SK-N-SH treated with all-trans-retinoic acid at 6 μM for 48 hours (cell line): ENCODE results near the gene MFSD6L.

Experiments used
- ATAC-seq: fragments of 200-7000 bp; cut with Tn5 transposase; 3 replicates; pipeline ENCODE4 v1.9.1; 2020; ENCODE audit warnings: mild to moderate bottlenecking, moderate library complexity
- ARNTL ChIP-seq: fragments of 450-650 bp; formaldehyde crosslinking; IDR thresholded peaks from 2 replicates; pipeline ENCODE4 v1.5.0; 2020; ENCODE audit warnings: low read depth, mild to moderate bottlenecking, moderate library complexity, borderline replicate concordance
- BACH2 ChIP-seq: fragments of 250-450 bp; sonication (Bioruptor Pico); IDR thresholded peaks from 2 replicates; pipeline ENCODE4 v1.9.0; 2021; ENCODE audit warnings: mild to moderate bottlenecking, borderline replicate concordance
- GLIS3 ChIP-seq: fragments of 250-450 bp; sonication (Bioruptor Pico); IDR thresholded peaks from 2 replicates; pipeline ENCODE4 v1.5.0; 2020; ENCODE audit warnings: mild to moderate bottlenecking, moderate library complexity
- ISL1 ChIP-seq: fragments of 250-450 bp; sonication (Bioruptor Pico); IDR thresholded peaks from 2 replicates; pipeline ENCODE4 v2.1.2; 2022; ENCODE audit warnings: mild to moderate bottlenecking, moderate library complexity
- OSR1 ChIP-seq: fragments of 250-450 bp; sonication (Bioruptor Pico); IDR thresholded peaks from 2 replicates; pipeline ENCODE4 v1.8.0; 2022; ENCODE audit warnings: moderate library complexity, mild to moderate bottlenecking, inconsistent platforms
- RARB ChIP-seq: fragments of 250-450 bp; sonication (Bioruptor Pico); IDR thresholded peaks from 2 replicates; pipeline ENCODE4 v1.8.0; 2021; ENCODE audit warnings: mild to moderate bottlenecking, moderate library complexity
- SNAI2 ChIP-seq: fragments of 250-450 bp; sonication (Bioruptor Pico); IDR thresholded peaks from 2 replicates; pipeline ENCODE4 v1.5.0; 2020; ENCODE audit warnings: mild to moderate bottlenecking, moderate library complexity
- TOX ChIP-seq: fragments of 250-450 bp; sonication (Bioruptor Pico); IDR thresholded peaks from 2 replicates; pipeline ENCODE4 v1.8.0; 2021; ENCODE audit warnings: mild to moderate bottlenecking, moderate library complexity, borderline replicate concordance
- ZC3H10 ChIP-seq: fragments of 250-450 bp; sonication (Bioruptor Pico); IDR thresholded peaks from 2 replicates; pipeline ENCODE4 v1.5.1; 2021; ENCODE audit warnings: mild to moderate bottlenecking, moderate library complexity
- ZFP3 ChIP-seq: fragments of 250-450 bp; sonication (Bioruptor Pico); IDR thresholded peaks from 2 replicates; pipeline ENCODE4 v1.5.0; 2020; ENCODE audit warnings: mild to moderate bottlenecking, moderate library complexity
- ZFP30 ChIP-seq: fragments of 450-650 bp; formaldehyde crosslinking; IDR thresholded peaks from 2 replicates; pipeline ENCODE4 v1.5.0; 2022; ENCODE audit warnings: mild to moderate bottlenecking, moderate library complexity
- ZNF565 ChIP-seq: fragments of 450-650 bp; formaldehyde crosslinking; conservative IDR thresholded peaks from 2 replicates; pipeline ENCODE4 v1.5.0; 2020; ENCODE audit warnings: low read depth, mild to moderate bottlenecking, moderate library complexity
- ZNF70 ChIP-seq: fragments of 450-650 bp; formaldehyde crosslinking; IDR thresholded peaks from 2 replicates; pipeline ENCODE4 v1.5.0; 2020; ENCODE audit warnings: mild to moderate bottlenecking, moderate library complexity
- ZNF8 ChIP-seq: fragments of 450-650 bp; formaldehyde crosslinking; IDR thresholded peaks from 2 replicates; pipeline ENCODE4 v1.5.0; 2020; ENCODE audit warnings: mild to moderate bottlenecking, moderate library complexity
- TF ChIP-seq, protein P1 (sequence below): fragments of 250-450 bp; sonication (Bioruptor Pico); IDR thresholded peaks from 2 replicates; pipeline ENCODE4 v1.8.0; 2021; ENCODE audit warnings: low read depth, mild to moderate bottlenecking, moderate library complexity, borderline replicate concordance
- TF ChIP-seq, protein P2 (sequence below): fragments of 250-450 bp; sonication (Bioruptor Pico); IDR thresholded peaks from 2 replicates; pipeline ENCODE4 v1.8.0; 2020; ENCODE audit warnings: mild to moderate bottlenecking, moderate library complexity, borderline replicate concordance
- TF ChIP-seq, protein P3 (sequence below): fragments of 250-450 bp; sonication (Bioruptor Pico); IDR thresholded peaks from 2 replicates; pipeline ENCODE4 v1.5.1; 2021; ENCODE audit warnings: mild to moderate bottlenecking, moderate library complexity
- TF ChIP-seq, protein P4 (sequence below): fragments of 250-450 bp; sonication (Bioruptor Pico); IDR thresholded peaks from 2 replicates; pipeline ENCODE4 v1.5.1; 2020; ENCODE audit warnings: low read depth, mild to moderate bottlenecking, moderate library complexity
- TF ChIP-seq, protein P5 (sequence below): fragments of 250-450 bp; sonication (Bioruptor Pico); IDR thresholded peaks from 2 replicates; pipeline ENCODE4 v1.5.0; 2020; ENCODE audit warnings: mild to moderate bottlenecking, moderate library complexity

The MFSD6L gene

DNA sequence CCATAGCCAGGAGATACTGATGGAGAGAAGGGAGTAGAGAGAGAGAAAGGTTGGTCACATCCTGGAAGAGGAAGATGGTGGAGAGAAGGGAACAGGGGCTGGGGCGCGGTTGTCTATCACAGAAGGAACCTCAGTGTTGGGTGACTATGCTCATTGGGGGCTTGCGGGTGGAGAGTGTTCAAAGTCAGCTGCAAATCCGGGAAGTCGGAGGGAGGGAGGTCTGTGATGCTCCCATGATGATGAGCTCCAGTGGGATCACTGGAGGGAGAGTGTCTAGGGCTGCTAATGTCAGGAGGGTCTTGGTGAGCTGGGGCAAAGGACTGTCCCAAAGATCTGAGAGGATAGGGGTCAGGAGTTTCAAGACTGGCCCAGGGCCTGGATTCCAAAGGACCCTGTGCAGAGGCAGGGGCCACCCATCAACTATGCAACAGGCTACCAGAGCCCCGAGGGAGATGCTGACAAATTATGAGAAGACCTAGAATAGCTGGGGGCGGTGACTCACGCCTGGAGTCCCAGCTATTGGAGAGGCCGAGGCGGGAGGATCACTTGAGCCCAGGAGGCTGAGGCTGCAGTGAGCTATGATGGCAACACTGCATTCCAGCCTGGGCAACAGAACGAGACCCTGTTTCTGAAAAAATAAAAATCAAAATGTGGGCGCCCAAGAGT, 43.4 kb downstream of the MFSD6L start:
- TF ChIP-seq ZNF8 (no peak), RARB (CRISPR knock-in tag) (no peak), TOX (no peak), ZNF70 (CRISPR knock-in tag) (no peak), ZFP30 (CRISPR knock-in tag) (no peak), ZFP3 (CRISPR knock-in tag) (no peak), OSR1 (no peak), ZC3H10 (no peak)
- TF ChIP-seq, protein P1, sequence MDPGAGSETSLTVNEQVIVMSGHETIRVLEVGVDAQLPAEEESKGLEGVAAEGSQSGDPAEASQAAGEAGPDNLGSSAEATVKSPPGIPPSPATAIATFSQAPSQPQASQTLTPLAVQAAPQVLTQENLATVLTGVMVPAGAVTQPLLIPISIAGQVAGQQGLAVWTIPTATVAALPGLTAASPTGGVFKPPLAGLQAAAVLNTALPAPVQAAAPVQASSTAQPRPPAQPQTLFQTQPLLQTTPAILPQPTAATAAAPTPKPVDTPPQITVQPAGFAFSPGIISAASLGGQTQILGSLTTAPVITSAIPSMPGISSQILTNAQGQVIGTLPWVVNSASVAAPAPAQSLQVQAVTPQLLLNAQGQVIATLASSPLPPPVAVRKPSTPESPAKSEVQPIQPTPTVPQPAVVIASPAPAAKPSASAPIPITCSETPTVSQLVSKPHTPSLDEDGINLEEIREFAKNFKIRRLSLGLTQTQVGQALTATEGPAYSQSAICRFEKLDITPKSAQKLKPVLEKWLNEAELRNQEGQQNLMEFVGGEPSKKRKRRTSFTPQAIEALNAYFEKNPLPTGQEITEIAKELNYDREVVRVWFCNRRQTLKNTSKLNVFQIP (CRISPR knock-in tag): no peak
- no peak for ATAC-seq

DNA sequence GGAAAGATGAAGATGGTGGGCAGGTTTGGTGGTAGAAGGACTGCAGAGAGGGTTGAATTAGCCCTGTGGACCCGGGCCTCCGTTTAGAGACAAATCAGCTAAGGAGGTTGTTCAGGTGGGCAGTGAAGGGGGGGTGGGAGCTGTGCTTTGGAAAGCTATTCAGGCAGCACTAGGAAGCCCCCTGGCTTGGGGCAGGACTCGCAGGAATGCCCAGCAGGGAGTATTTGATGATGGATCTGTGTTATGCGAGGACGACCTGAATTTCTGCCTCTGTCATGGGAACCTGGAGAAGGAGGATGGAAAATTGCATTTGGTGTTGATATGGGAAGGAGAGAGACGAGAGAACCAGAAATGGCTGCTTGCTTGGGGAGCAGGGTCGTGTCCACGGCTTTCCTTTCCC, 44.3 kb downstream of the MFSD6L start:
- TF ChIP-seq SNAI2 (CRISPR knock-in tag): no peak
- TF ChIP-seq, protein P2, sequence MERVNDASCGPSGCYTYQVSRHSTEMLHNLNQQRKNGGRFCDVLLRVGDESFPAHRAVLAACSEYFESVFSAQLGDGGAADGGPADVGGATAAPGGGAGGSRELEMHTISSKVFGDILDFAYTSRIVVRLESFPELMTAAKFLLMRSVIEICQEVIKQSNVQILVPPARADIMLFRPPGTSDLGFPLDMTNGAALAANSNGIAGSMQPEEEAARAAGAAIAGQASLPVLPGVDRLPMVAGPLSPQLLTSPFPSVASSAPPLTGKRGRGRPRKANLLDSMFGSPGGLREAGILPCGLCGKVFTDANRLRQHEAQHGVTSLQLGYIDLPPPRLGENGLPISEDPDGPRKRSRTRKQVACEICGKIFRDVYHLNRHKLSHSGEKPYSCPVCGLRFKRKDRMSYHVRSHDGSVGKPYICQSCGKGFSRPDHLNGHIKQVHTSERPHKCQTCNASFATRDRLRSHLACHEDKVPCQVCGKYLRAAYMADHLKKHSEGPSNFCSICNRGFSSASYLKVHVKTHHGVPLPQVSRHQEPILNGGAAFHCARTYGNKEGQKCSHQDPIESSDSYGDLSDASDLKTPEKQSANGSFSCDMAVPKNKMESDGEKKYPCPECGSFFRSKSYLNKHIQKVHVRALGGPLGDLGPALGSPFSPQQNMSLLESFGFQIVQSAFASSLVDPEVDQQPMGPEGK (CRISPR knock-in tag): no peak
- ATAC-seq: no peak

DNA sequence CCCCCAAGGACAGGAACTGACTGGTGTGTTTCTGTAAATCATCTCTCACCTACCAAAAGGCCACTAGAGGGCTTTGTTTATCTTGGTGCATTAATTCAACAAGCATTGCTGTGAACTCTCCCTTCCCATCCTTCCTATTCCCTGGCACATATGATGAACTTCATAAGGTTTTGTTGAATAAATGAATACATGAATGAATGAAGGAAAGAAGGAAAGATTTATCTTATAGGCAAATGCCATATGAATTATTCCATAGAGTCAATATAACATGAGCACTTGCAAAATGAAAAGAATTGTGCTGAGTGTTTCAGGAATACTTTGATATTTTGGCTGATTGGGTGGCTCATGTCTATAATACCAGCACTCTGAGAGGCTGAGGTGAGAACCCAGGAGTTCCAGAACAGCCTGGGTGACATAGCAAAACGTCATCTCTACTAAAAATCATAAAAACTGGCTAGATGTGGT, 45.2 kb downstream of the MFSD6L start:
- ATAC-seq: peak; percentile 68

More for the DNA sequence above, 45.2 kb downstream of the MFSD6L start:
- TF ChIP-seq ARNTL (no peak), BACH2 (CRISPR knock-in tag) (no peak), ZNF70 (CRISPR knock-in tag) (no peak), ISL1 (no peak), TOX (no peak), SNAI2 (CRISPR knock-in tag) (no peak), GLIS3 (CRISPR knock-in tag) (no peak), ZC3H10 (no peak), OSR1 (no peak), ZNF565 (CRISPR knock-in tag) (no peak), RARB (CRISPR knock-in tag) (no peak), ZFP3 (CRISPR knock-in tag) (no peak), ZFP30 (CRISPR knock-in tag) (no peak)
- TF ChIP-seq, protein P3, sequence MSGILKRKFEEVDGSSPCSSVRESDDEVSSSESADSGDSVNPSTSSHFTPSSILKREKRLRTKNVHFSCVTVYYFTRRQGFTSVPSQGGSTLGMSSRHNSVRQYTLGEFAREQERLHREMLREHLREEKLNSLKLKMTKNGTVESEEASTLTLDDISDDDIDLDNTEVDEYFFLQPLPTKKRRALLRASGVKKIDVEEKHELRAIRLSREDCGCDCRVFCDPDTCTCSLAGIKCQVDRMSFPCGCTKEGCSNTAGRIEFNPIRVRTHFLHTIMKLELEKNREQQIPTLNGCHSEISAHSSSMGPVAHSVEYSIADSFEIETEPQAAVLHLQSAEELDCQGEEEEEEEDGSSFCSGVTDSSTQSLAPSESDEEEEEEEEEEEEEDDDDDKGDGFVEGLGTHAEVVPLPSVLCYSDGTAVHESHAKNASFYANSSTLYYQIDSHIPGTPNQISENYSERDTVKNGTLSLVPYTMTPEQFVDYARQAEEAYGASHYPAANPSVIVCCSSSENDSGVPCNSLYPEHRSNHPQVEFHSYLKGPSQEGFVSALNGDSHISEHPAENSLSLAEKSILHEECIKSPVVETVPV: no peak
- TF ChIP-seq, protein P2 (CRISPR knock-in tag): no peak
- TF ChIP-seq, protein P4, sequence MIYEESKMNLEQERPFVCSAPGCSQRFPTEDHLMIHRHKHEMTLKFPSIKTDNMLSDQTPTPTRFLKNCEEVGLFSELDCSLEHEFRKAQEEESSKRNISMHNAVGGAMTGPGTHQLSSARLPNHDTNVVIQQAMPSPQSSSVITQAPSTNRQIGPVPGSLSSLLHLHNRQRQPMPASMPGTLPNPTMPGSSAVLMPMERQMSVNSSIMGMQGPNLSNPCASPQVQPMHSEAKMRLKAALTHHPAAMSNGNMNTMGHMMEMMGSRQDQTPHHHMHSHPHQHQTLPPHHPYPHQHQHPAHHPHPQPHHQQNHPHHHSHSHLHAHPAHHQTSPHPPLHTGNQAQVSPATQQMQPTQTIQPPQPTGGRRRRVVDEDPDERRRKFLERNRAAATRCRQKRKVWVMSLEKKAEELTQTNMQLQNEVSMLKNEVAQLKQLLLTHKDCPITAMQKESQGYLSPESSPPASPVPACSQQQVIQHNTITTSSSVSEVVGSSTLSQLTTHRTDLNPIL (CRISPR knock-in tag): no peak
- TF ChIP-seq, protein P5, sequence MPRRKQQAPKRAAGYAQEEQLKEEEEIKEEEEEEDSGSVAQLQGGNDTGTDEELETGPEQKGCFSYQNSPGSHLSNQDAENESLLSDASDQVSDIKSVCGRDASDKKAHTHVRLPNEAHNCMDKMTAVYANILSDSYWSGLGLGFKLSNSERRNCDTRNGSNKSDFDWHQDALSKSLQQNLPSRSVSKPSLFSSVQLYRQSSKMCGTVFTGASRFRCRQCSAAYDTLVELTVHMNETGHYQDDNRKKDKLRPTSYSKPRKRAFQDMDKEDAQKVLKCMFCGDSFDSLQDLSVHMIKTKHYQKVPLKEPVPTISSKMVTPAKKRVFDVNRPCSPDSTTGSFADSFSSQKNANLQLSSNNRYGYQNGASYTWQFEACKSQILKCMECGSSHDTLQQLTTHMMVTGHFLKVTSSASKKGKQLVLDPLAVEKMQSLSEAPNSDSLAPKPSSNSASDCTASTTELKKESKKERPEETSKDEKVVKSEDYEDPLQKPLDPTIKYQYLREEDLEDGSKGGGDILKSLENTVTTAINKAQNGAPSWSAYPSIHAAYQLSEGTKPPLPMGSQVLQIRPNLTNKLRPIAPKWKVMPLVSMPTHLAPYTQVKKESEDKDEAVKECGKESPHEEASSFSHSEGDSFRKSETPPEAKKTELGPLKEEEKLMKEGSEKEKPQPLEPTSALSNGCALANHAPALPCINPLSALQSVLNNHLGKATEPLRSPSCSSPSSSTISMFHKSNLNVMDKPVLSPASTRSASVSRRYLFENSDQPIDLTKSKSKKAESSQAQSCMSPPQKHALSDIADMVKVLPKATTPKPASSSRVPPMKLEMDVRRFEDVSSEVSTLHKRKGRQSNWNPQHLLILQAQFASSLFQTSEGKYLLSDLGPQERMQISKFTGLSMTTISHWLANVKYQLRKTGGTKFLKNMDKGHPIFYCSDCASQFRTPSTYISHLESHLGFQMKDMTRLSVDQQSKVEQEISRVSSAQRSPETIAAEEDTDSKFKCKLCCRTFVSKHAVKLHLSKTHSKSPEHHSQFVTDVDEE (CRISPR knock-in tag): no peak
- TF ChIP-seq, protein P1 (CRISPR knock-in tag): no peak
